Activated naive CD4-positive, alpha-beta T cell treated with anti-CD3 and anti-CD28 coated beads for 36 hours (primary cell): ENCODE results near the gene PTMS. TPM values are rescaled to one million over a fixed set of nuclear protein-coding genes. Genes with fewer than 3 reads are reported as not detected.

Source experiments
- total RNA-seq, 2 experiments: library from RNA; stranded (reverse); gene quantifications; one replicate each; pipeline ENCODE4 v1.2.3, GENCODE V29; 2021

PTMS gene
- total RNA-seq, 2 experiments from 2014 or later: 35.1 to 44.2 TPM

Other genes with a start within 250 kb of the PTMS start
- gene GAPDH, start 231.8 kb upstream of the PTMS start, total RNA-seq: 1,000 to 10,000 TPM; 6,537 to 6,787 TPM
- gene IFFO1, start 210.3 kb upstream of the PTMS start, total RNA-seq: 1 to 10 TPM; 8.0 to 9.0 TPM
- gene NOP2, start 198.1 kb upstream of the PTMS start, total RNA-seq: 10 to 100 TPM; 61.3 to 62.9 TPM
- gene CHD4, start 159.0 kb upstream of the PTMS start, total RNA-seq: 100 to 1,000 TPM; 232 to 245 TPM
- 1 to 10 TPM; 1.7 to 2.2 TPM for gene LPAR5, start 130.4 kb upstream of the PTMS start, total RNA-seq
- 1 to 10 TPM; 2.3 to 2.4 TPM for gene ACRBP, start 118.9 kb upstream of the PTMS start, total RNA-seq
- gene ING4, start 103.2 kb upstream of the PTMS start, total RNA-seq: 10 to 100 TPM; 17.3 to 17.8 TPM
- gene ZNF384, start 77.0 kb upstream of the PTMS start, total RNA-seq: 10 to 100 TPM; 52.6 to 56.6 TPM
- under 1 TPM; 0.21 to 0.27 TPM for gene PIANP, start 65.5 kb upstream of the PTMS start, total RNA-seq
- 10 to 100 TPM; 43.0 to 47.8 TPM for gene COPS7A, start 42.3 kb upstream of the PTMS start, total RNA-seq
- gene MLF2, start 13.2 kb upstream of the PTMS start, total RNA-seq: 100 to 1,000 TPM; 140 to 143 TPM
- 10 to 100 TPM; 22.8 to 25.1 TPM for gene LAG3, start 6.2 kb downstream of the PTMS start, total RNA-seq
- 100 to 1,000 TPM; 155 to 161 TPM for gene CD4, start 23.2 kb downstream of the PTMS start, total RNA-seq
- gene GPR162, start 55.5 kb downstream of the PTMS start, total RNA-seq: under 1 TPM in 1 of 2 experiments, not detected in 1; 0.24 TPM
- 1 to 10 TPM; 1.9 to 2.0 TPM for gene P3H3, start 62.0 kb downstream of the PTMS start, total RNA-seq
- gene GNB3, start 74.6 kb downstream of the PTMS start, total RNA-seq: under 1 TPM; 0.48 to 0.54 TPM
- gene CDCA3, start 84.9 kb downstream of the PTMS start, total RNA-seq: 100 to 1,000 TPM; 106 to 108 TPM
- gene USP5, start 85.8 kb downstream of the PTMS start, total RNA-seq: 100 to 1,000 TPM; 115 to 123 TPM
- gene TPI1, start 101.2 kb downstream of the PTMS start, total RNA-seq: 1,000 to 10,000 TPM; 1,222 to 1,282 TPM
- gene SPSB2, start 106.9 kb downstream of the PTMS start, total RNA-seq: 1 to 10 TPM; 2.6 to 2.8 TPM
- gene LRRC23, start 138.5 kb downstream of the PTMS start, total RNA-seq: 1 to 10 TPM; 6.3 to 6.4 TPM
- gene ENO2, start 148.2 kb downstream of the PTMS start, total RNA-seq: 100 to 1,000 TPM; 128 to 131 TPM
- gene ATN1, start 161.6 kb downstream of the PTMS start, total RNA-seq: 10 to 100 TPM; 20.1 to 22.2 TPM
- not detected for gene RNU7-1, start 177.5 kb downstream of the PTMS start, total RNA-seq
- gene C12orf57, start 177.7 kb downstream of the PTMS start, total RNA-seq: 100 to 1,000 TPM; 242 to 245 TPM
- 100 to 1,000 TPM; 334 to 348 TPM for gene PTPN6, start 185.0 kb downstream of the PTMS start, total RNA-seq
- gene PHB2, start 204.3 kb downstream of the PTMS start, total RNA-seq: 100 to 1,000 TPM; 389 to 392 TPM
- gene EMG1, start 204.6 kb downstream of the PTMS start, total RNA-seq: 10 to 100 TPM; 89.1 to 91.9 TPM